A549 (cell line): ENCODE measurements around the gene SKI. TPM values are rescaled to one million over a fixed set of nuclear protein-coding genes. Genes with fewer than 3 reads are reported as not detected.

Experiments used
- ATAC-seq, 2 experiments: fragments of 200-7000 bp in 1 of 2; fragments of >200 bp in 1 of 2; cut with Nextera tagmentation in 1 of 2; cut with Tn5 transposase in 1 of 2; 3 replicates each; pipeline versions ENCODE4 v1.8.0 to v1.9.1; 2018 to 2020; ENCODE audit warnings: mild to moderate bottlenecking in 1 of 2, moderate library complexity in 1 of 2
- CTCF ChIA-PET: fragments of 300-600 bp; sonication (Branson Sonifier 250); formaldehyde crosslinking; extraction: SDS; loops from one replicate; lab custom pipeline; 2021; ENCODE audit warnings: antibody characterized with exemption, inconsistent platforms; lab: Yijun Ruan, JAX
- POLR2A ChIA-PET: fragments of 350-600 bp; formaldehyde crosslinking; extraction: SDS; loops from one replicate; lab custom pipeline; 2021; ENCODE audit warnings: antibody characterized with exemption, inconsistent platforms; lab: Yijun Ruan, JAX
- DNase-seq, 2 experiments: peaks; one replicate each; pipeline versions ENCODE4 v3.0.0 to v3.0.0-alpha.2; 2011 to 2016; ENCODE audit warnings: low read depth in 1 of 2, low spot score in 1 of 2
- FAIRE-seq: peaks from 2 replicates; lab custom pipeline; 2011; peaks lifted over from hg19 to GRCh38; lab: Jason Lieb, UNC
- H3K27ac ChIP-seq, 2 experiments: fragments of >200 bp; sonication (Bioruptor Twin); formaldehyde crosslinking; 3 replicates each; pipeline ENCODE4 v1.5.1; 2016 to 2017
- H3K4me1 ChIP-seq: fragments of >200 bp; sonication (Bioruptor Twin); formaldehyde crosslinking; 3 replicates; pipeline ENCODE4 v1.6.1; 2016
- H3K4me2 ChIP-seq: fragments of >200 bp; sonication (Bioruptor Twin); formaldehyde crosslinking; 3 replicates; pipeline ENCODE4 v1.6.1; 2016
- H3K4me3 ChIP-seq: fragments of >200 bp; sonication (Bioruptor Twin); formaldehyde crosslinking; 3 replicates; pipeline ENCODE4 v1.5.1; 2016
- H3K9me3 ChIP-seq: fragments of >200 bp; sonication (Bioruptor Twin); formaldehyde crosslinking; 3 replicates; pipeline ENCODE4 v1.6.1; 2016
- BHLHE40 ChIP-seq: IDR thresholded peaks from 2 replicates; pipeline ENCODE4 v1.6.1; 2012; ENCODE audit warnings: low read depth, low read length, inconsistent platforms
- CHD2 ChIP-seq: fragments of 150-350 bp; IDR thresholded peaks from 2 replicates; pipeline ENCODE4 v1.6.1; 2014; ENCODE audit warnings: low read length; ENCODE audit not compliant: partially characterized antibody
- ELK1 ChIP-seq: fragments of 150-350 bp; IDR thresholded peaks from 2 replicates; pipeline ENCODE4 v1.6.1; 2014; ENCODE audit warnings: low read depth, mild to moderate bottlenecking, low read length
- FOXS1 ChIP-seq: fragments of 250-450 bp; sonication (Bioruptor Pico); IDR thresholded peaks from 2 replicates; pipeline ENCODE4 v1.5.0; 2020; ENCODE audit warnings: mild to moderate bottlenecking, moderate library complexity
- HOXA7 ChIP-seq: fragments of 250-450 bp; sonication (Bioruptor Pico); IDR thresholded peaks from 2 replicates; pipeline ENCODE4 v1.5.0; 2020; ENCODE audit warnings: mild to moderate bottlenecking, moderate library complexity
- HOXB13 ChIP-seq: fragments of 250-450 bp; sonication (Bioruptor Pico); IDR thresholded peaks from 2 replicates; pipeline ENCODE4 v1.5.0; 2020; ENCODE audit warnings: low read depth, mild to moderate bottlenecking, moderate library complexity
- HOXB5 ChIP-seq: fragments of 250-450 bp; sonication (Bioruptor Pico); IDR thresholded peaks from 2 replicates; pipeline ENCODE4 v1.5.0; 2020; ENCODE audit warnings: mild to moderate bottlenecking, moderate library complexity
- KDM1A ChIP-seq: fragments of 200-600 bp; sonication (generic); IDR thresholded peaks from 2 replicates; pipeline ENCODE4 v1.6.1; 2016; ENCODE audit warnings: low read depth, mild to moderate bottlenecking
- MAFK ChIP-seq: fragments of 450-650 bp; IDR thresholded peaks from 2 replicates; pipeline ENCODE4 v1.6.1; 2014; ENCODE audit not compliant: partially characterized antibody
- MAX ChIP-seq: IDR thresholded peaks from 2 replicates; pipeline ENCODE4 v1.6.1; 2012
- MAZ ChIP-seq: fragments of 150-350 bp; IDR thresholded peaks from 2 replicates; pipeline ENCODE4 v1.6.1; 2014; ENCODE audit warnings: antibody characterized with exemption, low read depth, low read length, borderline replicate concordance
- NR3C1 ChIP-seq: fragments of >200 bp; sonication (Bioruptor Twin); formaldehyde crosslinking; IDR thresholded peaks from 3 replicates; pipeline ENCODE4 v1.6.1; 2017
- RAD21 ChIP-seq, 2 experiments: fragments of >200 bp in 1 of 2; sonication (Bioruptor Twin) in 1 of 2; formaldehyde crosslinking in 1 of 2; IDR thresholded peaks in 1 of 2; conservative IDR thresholded peaks in 1 of 2; 2 replicates in 1 of 2; 3 replicates in 1 of 2; pipeline ENCODE4 v1.6.1; 2012 to 2018; ENCODE audit warnings: inconsistent platforms in 1 of 2
- ZC3H11A ChIP-seq: fragments of 450-650 bp; IDR thresholded peaks from 2 replicates; pipeline ENCODE4 v1.6.1; 2014; ENCODE audit warnings: antibody characterized with exemption, mild to moderate bottlenecking
- WGBS: methylation state at CpG from one replicate; pipeline ENCODE4 v1.1.6; 2017; ENCODE audit errors: missing lambda C conversion rate; 5-methylcytosine and 5-hydroxymethylcytosine counted together
- polyA plus RNA-seq, 4 experiments: library from polyadenylated mRNA; depleted of rRNA in 3 of 4; stranded (reverse); fragments of >200 nt; fragmentation: RNase III in 1 of 4; extraction: RNeasy Plus Mini Kit Qiagen cat#74134 plus additional on column Dnase treatment in 1 of 4; gene quantifications; 2 replicates in 3 of 4; 3 replicates in 1 of 4; pipeline ENCODE4 v1.2.3, GENCODE V29; 2011 to 2017

SKI gene
- polyA plus RNA-seq, 2 of the 4 experiments (the other 2 are of a cell fraction), result 2.8 to 12.0 TPM

GRCh38 chr1:2300004-2300771 lies 72.1 kb downstream of the SKI start (continued):
- TF ChIP-seq ELK1, result no peak
- no peak for TF ChIP-seq HOXA7

- ATAC-seq, result no peak
- CTCF ChIA-PET, result interaction anchor here (1.2 kb wide), 1 partner anchor 15 kb away, joined by 3 read pairs; no protein-coding TSS in a partner anchor
Observed at GRCh38 chr1:2300851-2301606, 72.9 kb downstream of the SKI start.

GRCh38 chr1:2301607-2302291 lies 73.6 kb downstream of the SKI start:
- ChIA-PET CTCF (no interaction called here), POLR2A (no interaction called here)
- WGBS, result 100% methylated on average over 6 of the region's 17 CpGs
- Histone ChIP-seq H3K9me3 (no peaks in the 10 kb centered on the region), H3K4me1 (no peaks in the 10 kb centered on the region), H3K4me3 (no peak overlapping the region), H3K27ac (no peak overlapping the region), H3K4me2 (no peak overlapping the region)
- no peak for TF ChIP-seq MAX
- ATAC-seq (no peak), FAIRE-seq (no peak), DNase-seq (no peak)

More at GRCh38 chr1:2300851-2301606, 72.9 kb downstream of the SKI start:
- POLR2A ChIA-PET, result no interaction called here
- Histone ChIP-seq H3K9me3 (no peaks in the 10 kb centered on the region), H3K4me2 (no peak overlapping the region), H3K4me3 (no peak overlapping the region), H3K27ac (no peak overlapping the region), H3K4me1 (no peaks in the 10 kb centered on the region)
- no peak for FAIRE-seq
- DNase-seq, result no peak
- 92% methylated on average over 23 of the region's 37 CpGs for WGBS
- no peak for TF ChIP-seq FOXS1 (CRISPR knock-in tag)
- no peak for TF ChIP-seq HOXB5
- TF ChIP-seq HOXB13, result no peak
- TF ChIP-seq ZC3H11A, result no peak
- no peak for TF ChIP-seq KDM1A
- no peak for TF ChIP-seq MAZ
- no peak for TF ChIP-seq MAFK
- TF ChIP-seq CHD2, result no peak
- TF ChIP-seq ELK1, result no peak
- TF ChIP-seq NR3C1, result no peak
- TF ChIP-seq BHLHE40, result no peak
- TF ChIP-seq RAD21 (conservative IDR thresholded peaks at IDR 0.05 in 1 of 2, IDR thresholded peaks at IDR 0.05 in 1 of 2), result no peak

GRCh38 chr1:2302292-2302925 lies 74.3 kb downstream of the SKI start:
- DNase-seq (no peak), ATAC-seq (no peak), FAIRE-seq (no peak)
- Histone ChIP-seq H3K27ac (no peak overlapping the region), H3K4me2 (no peak overlapping the region), H3K4me3 (no peak overlapping the region), H3K9me3 (no peaks in the 10 kb centered on the region), H3K4me1 (no peaks in the 10 kb centered on the region)
- ChIA-PET POLR2A (no interaction called here), CTCF (no interaction called here)
- WGBS, result 77% methylated on average over 7 of the region's 24 CpGs
- no peak for TF ChIP-seq BHLHE40
